ENCODE data around the gene PIK3CB.

The PIK3CB gene

GRCh38 chr3:138818185-138818860, 16.4 kb downstream of the PIK3CB start:
- no peaks in the 10 kb centered on the region for H3K27me3 ChIP-seq (ENCODE audit: insufficient read depth, low read depth, severe bottlenecking)
- H3K36me3 ChIP-seq, result no peaks in the 10 kb centered on the region; the same call in 1 of the 2 replicates
- H3K9me3 ChIP-seq (ENCODE audit: severe bottlenecking), result no peaks in the 10 kb centered on the region
- DNase-seq, result no peak
- no peak for TF ChIP-seq CTCF (IDR thresholded peaks at IDR 0.05; ENCODE audit: low read depth, low read length)
- no peak overlapping the region for H3K27ac ChIP-seq
- no peak overlapping the region for H3K4me3 ChIP-seq (ENCODE audit: low read depth, low read length)

GRCh38 chr3:138817695-138818094, 17.0 kb downstream of the PIK3CB start:
- Histone ChIP-seq H3K27ac (no peak overlapping the region), H3K4me3 (ENCODE audit: low read depth, low read length) (no peak overlapping the region), H3K36me3 (no peaks in the 10 kb centered on the region; the same call in 1 of the 2 replicates), H3K27me3 (ENCODE audit: insufficient read depth, low read depth, severe bottlenecking) (no peaks in the 10 kb centered on the region), H3K9me3 (ENCODE audit: severe bottlenecking) (no peaks in the 10 kb centered on the region)
- no peak for DNase-seq
- no peak for TF ChIP-seq CTCF (IDR thresholded peaks at IDR 0.05; ENCODE audit: low read depth, low read length)

- Histone ChIP-seq H3K36me3 (no peaks in the 10 kb centered on the region), H3K27ac (no peak overlapping the region), H3K9me3 (ENCODE audit: severe bottlenecking) (no peaks in the 10 kb centered on the region), H3K4me3 (ENCODE audit: low read depth, low read length) (no peak overlapping the region), H3K27me3 (ENCODE audit: insufficient read depth, low read depth, severe bottlenecking) (no peaks in the 10 kb centered on the region)
- no peak for TF ChIP-seq CTCF (IDR thresholded peaks at IDR 0.05; ENCODE audit: low read depth, low read length)
- DNase-seq, result no peak
Measured at GRCh38 chr3:138812806-138813205, 21.9 kb downstream of the PIK3CB start.

- no peak for TF ChIP-seq CTCF (IDR thresholded peaks at IDR 0.05; ENCODE audit: low read depth, low read length)
- Histone ChIP-seq H3K27ac (no peak overlapping the region), H3K9me3 (ENCODE audit: severe bottlenecking) (no peaks in the 10 kb centered on the region), H3K27me3 (ENCODE audit: insufficient read depth, low read depth, severe bottlenecking) (no peaks in the 10 kb centered on the region), H3K4me3 (ENCODE audit: low read depth, low read length) (no peak overlapping the region), H3K36me3 (no peaks in the 10 kb centered on the region)
- DNase-seq, result no peak
Measured at GRCh38 chr3:138809500-138810256, 25.1 kb downstream of the PIK3CB start.

- Histone ChIP-seq H3K36me3 (no peaks in the 10 kb centered on the region), H3K27ac (no peak overlapping the region), H3K9me3 (ENCODE audit: severe bottlenecking) (no peaks in the 10 kb centered on the region), H3K27me3 (ENCODE audit: insufficient read depth, low read depth, severe bottlenecking) (no peaks in the 10 kb centered on the region), H3K4me3 (ENCODE audit: low read depth, low read length) (no peak overlapping the region)
- no peak for TF ChIP-seq CTCF (IDR thresholded peaks at IDR 0.05; ENCODE audit: low read depth, low read length)
- no peak for DNase-seq
Measured at GRCh38 chr3:138806376-138807080, 28.2 kb downstream of the PIK3CB start.

Measured in WERI-Rb-1 (cell line).